ENCODE measurements around the gene GBX1.

The GBX1 gene

GRCh38 chr7:151167197-151167961, at the start of gene GBX1:
Gene GBX1 (minus strand): TSS chr7:151167694. CDS start chr7:151167548, 146 bp downstream.
- DNase-seq (ENCODE audit: low read depth), result no peak
- H3K4me3 ChIP-seq (ENCODE audit: low read depth, low read length), result peak within 1 kb of the TSS; percentile 30

GRCh38 chr7:151215396-151215795, 47.9 kb upstream of the GBX1 start:
- TF ChIP-seq CTCF (conservative IDR thresholded peaks at IDR 0.05; ENCODE audit: low read depth, low read length), result no peak
- no peak overlapping the region for H3K4me3 ChIP-seq (ENCODE audit: low read depth, low read length)
- no peak for DNase-seq (ENCODE audit: low read depth)

More at GRCh38 chr7:151167197-151167961, at the start of gene GBX1:
- no peak for TF ChIP-seq CTCF (conservative IDR thresholded peaks at IDR 0.05; ENCODE audit: low read depth, low read length)

GRCh38 chr7:151213826-151214225, 46.3 kb upstream of the GBX1 start:
- no peak overlapping the region for H3K4me3 ChIP-seq (ENCODE audit: low read depth, low read length)
- DNase-seq (ENCODE audit: low read depth), result no peak
- no peak for TF ChIP-seq CTCF (conservative IDR thresholded peaks at IDR 0.05; ENCODE audit: low read depth, low read length)

- TF ChIP-seq CTCF (conservative IDR thresholded peaks at IDR 0.05; ENCODE audit: low read depth, low read length), result no peak
- no peak overlapping the region for H3K4me3 ChIP-seq (ENCODE audit: low read depth, low read length)
- no peak for DNase-seq (ENCODE audit: low read depth)
Observed at GRCh38 chr7:151212626-151213025, 45.1 kb upstream of the GBX1 start.

- no peak overlapping the region for H3K4me3 ChIP-seq (ENCODE audit: low read depth, low read length)
- no peak for TF ChIP-seq CTCF (conservative IDR thresholded peaks at IDR 0.05; ENCODE audit: low read depth, low read length)
- DNase-seq (ENCODE audit: low read depth), result no peak
Observed at GRCh38 chr7:151211155-151211772, 43.8 kb upstream of the GBX1 start.

- DNase-seq (ENCODE audit: low read depth), result no peak
- H3K4me3 ChIP-seq (ENCODE audit: low read depth, low read length), result no peak within 1 kb of the TSS
- TF ChIP-seq CTCF (conservative IDR thresholded peaks at IDR 0.05; ENCODE audit: low read depth, low read length), result no peak
Observed at GRCh38 chr7:151210087-151210854, 42.8 kb upstream of the GBX1 start, which contains the start of gene H2BK1. Gene H2BK1 (minus strand): TSS chr7:151210488. CDS start chr7:151210318, 170 bp downstream.

Data from choroid plexus epithelial cell (primary cell).